ENCODE results near the gene HCAR2.
"Not testable (repeated sequence)": the region's sequence is repeated elsewhere in the genome, so short reads cannot be mapped to it uniquely, and the experiment has no call there.

HCAR2 gene

DNA sequence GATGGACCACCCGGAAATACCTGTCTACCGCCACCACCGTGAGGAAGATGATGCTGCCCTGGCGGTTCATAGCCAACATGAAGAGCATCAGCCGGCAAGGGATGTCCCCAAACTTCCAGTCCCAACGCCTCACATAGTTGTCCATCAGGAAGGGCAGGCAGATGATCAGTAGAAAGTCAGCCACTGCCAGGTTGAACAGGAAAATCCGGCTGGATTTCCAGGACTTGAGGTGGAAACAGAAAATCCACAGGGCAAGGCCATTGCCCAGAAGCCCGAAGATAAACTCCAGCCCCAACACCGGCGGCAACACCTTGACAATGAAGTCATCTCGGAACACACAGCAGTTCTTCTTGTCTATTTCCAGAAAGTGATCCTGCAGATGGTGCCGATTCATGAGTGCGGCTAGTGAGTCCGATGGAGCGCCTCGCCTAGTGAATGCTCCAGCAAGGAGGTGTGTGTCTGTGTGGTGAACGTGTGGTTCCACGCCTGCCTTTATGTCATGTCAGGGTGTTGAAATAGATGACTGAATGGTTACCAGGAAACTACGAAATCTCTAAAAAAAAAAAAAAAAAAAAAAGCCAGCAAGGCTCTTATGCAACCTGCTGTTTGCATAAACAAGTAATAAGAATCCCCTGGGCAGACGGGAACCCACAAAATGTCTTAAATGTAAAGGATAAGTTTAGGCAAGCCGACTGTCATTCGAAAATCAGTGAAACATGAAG, at the start of gene HCAR2:
Gene HCAR2, minus strand, starts transcription at position 468 of the 722 bp plus-strand sequence. Its CDS starts 74 bp downstream, at position 394.
- not testable (repeated sequence) for DNase-seq

- DNase-seq, result peak; percentile 97
Observed at GRCh38 chr12:122752464-122753318, 49.5 kb upstream of the HCAR2 start, which contains the start of gene DENR. Gene DENR, plus strand, starts transcription at chr12:122752824. Its CDS starts 878 bp downstream, at chr12:122753702.

GRCh38 chr12:122750781-122751515, 47.8 kb upstream of the HCAR2 start:
- DNase-seq, result not testable (repeated sequence)

DNA sequence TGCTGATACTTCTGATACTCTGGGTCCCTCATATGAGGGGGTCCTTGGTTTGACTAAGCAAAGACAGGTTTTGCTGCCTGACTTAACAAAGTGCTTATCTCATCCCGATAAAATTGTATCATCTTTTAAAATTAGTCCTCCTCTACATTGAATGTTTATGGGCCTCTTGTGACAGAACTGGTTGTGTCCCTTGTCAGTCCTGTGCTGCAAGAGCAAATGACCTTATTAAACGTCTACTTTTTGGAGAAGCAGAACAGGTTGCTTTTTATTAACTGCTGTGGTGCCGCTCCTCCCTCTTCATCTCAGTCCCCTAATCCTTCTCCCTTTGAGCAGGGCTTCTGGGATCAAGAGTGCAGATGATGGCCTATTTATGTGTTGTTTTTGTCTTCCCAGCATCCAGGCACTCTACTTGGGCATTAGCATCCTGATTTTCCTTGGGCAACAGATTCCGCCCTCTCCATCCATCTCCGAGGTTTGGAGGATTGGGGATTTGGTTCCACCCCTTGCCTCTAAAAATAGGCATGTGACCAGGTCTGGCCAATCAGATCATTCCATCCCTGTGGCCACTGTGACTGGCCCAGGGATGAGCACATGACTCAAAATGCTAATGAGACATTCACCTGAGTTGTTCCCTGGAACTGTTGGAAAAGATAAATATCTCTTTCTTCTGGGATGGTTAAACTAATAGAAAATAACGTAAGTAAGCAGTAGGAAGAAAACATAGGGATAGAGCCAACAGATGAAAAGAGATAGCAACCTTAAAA, 46.6 kb upstream of the HCAR2 start:
- DNase-seq, result no peak

GRCh38 chr12:122747224-122748135, 44.3 kb upstream of the HCAR2 start:
- no peak for DNase-seq

DNA sequence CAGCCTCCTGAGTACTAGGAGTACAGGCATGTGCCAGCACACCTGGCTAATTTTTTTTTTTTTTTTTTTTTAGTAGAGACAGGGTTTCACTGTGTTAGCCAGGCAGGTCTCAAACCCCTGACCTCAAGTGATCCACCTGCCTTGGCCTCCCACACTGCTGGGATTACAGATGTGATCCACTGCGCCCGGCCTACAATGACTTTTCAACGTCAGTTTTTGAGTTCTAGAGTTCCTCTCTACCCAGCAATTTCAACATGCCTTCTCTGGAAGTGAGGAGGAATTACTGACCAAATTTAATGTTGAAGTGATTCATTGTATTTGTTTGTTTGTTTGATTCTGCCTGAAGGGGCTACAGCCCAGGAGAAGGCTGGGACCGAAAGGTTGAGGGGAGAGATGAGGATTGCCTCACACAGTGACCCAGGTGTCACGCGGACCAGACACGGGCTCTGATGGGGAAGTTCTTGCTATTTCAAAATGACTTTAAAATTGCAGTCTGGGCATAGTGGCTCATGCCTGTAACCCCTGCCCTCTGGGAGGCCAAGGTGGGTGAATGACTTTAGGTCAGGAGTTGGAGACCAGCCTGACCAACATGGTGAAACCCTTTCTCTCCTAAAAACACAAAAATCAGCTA, 40.9 kb upstream of the HCAR2 start:
- no peak for DNase-seq

- no peak for DNase-seq
Observed at GRCh38 chr12:122740351-122740750, 37.2 kb upstream of the HCAR2 start.

- no peak for DNase-seq
Observed at GRCh38 chr12:122738571-122738970, 35.4 kb upstream of the HCAR2 start.

GRCh38 chr12:122732611-122733010, 29.5 kb upstream of the HCAR2 start:
- no peak for DNase-seq

- DNase-seq, result no peak
Observed at GRCh38 chr12:122732170-122732569, 29.0 kb upstream of the HCAR2 start.

GRCh38 chr12:122730215-122731014, 27.3 kb upstream of the HCAR2 start, which contains the start of gene HCAR1:
Gene HCAR1, minus strand, starts transcription at chr12:122730844. Its CDS starts 505 bp downstream, at chr12:122730339.
- no peak for DNase-seq

- no peak for DNase-seq
Observed at GRCh38 chr12:122729583-122730214, 26.5 kb upstream of the HCAR2 start.

GRCh38 chr12:122726080-122726558, 23.0 kb upstream of the HCAR2 start:
- DNase-seq, result no peak

- no peak for DNase-seq
Observed at GRCh38 chr12:122725452-122726079, 22.4 kb upstream of the HCAR2 start.

- DNase-seq, result no peak
Observed at GRCh38 chr12:122724641-122725243, 21.6 kb upstream of the HCAR2 start.

DNA sequence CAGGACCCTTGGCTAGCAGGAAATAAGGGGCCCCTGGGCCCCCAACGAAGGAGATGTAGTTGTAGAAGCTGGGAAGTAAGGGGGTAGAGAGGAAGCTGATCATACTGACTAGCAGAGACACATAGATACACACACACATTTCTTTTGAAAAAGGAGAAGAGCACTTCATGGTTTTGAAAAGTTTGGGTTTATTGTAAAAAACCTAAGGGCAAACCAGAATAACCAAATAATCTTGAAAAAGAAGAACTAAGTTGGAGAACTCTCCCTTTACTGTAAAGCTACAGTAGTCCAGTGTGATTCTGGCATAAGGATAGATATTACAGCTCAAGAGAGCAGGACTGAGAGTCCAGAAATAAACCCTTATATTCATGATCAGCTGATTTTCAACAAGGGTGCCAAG, 19.2 kb upstream of the HCAR2 start:
- DNase-seq, result no peak

DNA sequence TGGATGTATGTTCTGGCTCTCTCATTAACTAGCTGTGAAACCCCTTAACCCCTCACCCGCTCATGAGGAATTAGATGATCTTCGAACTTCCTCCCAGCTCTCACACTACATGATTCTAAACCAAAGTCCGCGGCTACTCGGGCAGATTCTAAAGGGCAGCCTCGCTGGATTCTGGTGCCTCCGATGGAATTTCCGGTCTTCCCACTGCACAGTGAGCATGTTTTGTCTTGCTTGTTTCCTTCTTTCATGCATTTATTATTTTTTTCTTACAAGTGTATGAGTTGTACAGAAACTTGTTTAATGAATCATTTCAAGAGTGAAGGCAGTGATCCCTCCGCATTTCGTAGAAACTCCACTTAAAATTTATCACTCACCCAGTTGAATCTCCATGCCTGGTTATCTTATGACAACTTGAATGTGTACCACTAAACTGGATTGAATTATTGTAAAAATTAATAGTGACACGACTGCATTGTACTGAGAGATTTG, 17.9 kb upstream of the HCAR2 start:
- no peak for DNase-seq

DNA sequence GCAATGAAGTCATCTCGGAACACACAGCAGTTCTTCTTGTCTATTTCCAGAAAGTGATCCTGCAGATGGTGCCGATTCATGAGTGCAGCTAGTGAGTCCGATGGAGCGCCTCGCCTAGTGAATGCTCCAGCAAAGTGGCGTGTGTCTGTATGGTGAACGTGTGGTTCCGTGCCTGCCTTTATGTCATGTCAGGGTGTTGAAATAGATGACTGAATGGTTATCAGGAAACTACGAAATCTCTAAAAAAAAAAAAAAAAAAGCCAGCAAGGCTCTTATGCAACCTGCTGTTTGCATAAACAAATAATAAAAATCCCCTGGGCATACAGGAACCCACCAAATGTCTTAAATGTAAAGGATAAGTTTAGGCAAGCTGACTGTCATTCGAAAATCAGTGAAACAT, 13.5 kb upstream of the HCAR2 start, which contains the start of gene HCAR3:
Gene HCAR3, minus strand, starts transcription at position 154 of the 400 bp plus-strand sequence. Its CDS starts 74 bp downstream, at position 80.
- not testable (repeated sequence) for DNase-seq

All from fibroblast of skin of right quadriceps (primary cell).